OCI-LY7 (cell line): ENCODE measurements around the gene WDR82.

Experiments
- EZH2phosphoT487 ChIP-seq: fragments of 200-600 bp; sonication (generic); IDR thresholded peaks from 2 replicates; pipeline ENCODE4 v1.6.1; 2018; ENCODE audit warnings: low read depth, borderline replicate concordance, mild to moderate bottlenecking, mixed run types, antibody characterized with exemption, low read length, moderate library complexity, mixed read lengths
- TF ChIP-seq, protein P1 (sequence below): fragments of 200-600 bp; sonication (generic); conservative IDR thresholded peaks from 2 replicates; pipeline ENCODE4 v1.5.1; 2014; ENCODE audit warnings: mild to moderate bottlenecking, antibody characterized with exemption, low read length, moderate library complexity, mixed read lengths

DNA sequence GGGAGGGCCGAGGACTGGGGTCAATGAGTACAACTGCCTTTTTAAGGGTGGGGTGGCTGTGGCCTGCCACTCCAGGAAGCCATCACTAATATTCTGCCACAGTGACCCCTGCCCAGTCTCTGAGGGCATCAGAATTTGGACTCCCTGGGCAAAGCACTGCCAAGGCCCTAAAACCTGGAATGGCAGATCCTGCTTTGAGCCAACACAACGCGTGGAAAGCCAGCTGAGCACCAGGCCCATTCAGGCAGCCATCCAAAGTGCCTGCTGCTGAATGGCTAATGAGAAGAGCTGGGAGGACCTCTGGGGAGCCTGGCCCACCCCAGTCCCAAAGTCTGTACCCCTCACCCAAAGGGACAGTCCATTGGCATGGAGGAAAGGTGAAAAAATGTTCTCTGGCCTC lies 44.5 kb downstream of the WDR82 start:
- TF ChIP-seq, protein P1, sequence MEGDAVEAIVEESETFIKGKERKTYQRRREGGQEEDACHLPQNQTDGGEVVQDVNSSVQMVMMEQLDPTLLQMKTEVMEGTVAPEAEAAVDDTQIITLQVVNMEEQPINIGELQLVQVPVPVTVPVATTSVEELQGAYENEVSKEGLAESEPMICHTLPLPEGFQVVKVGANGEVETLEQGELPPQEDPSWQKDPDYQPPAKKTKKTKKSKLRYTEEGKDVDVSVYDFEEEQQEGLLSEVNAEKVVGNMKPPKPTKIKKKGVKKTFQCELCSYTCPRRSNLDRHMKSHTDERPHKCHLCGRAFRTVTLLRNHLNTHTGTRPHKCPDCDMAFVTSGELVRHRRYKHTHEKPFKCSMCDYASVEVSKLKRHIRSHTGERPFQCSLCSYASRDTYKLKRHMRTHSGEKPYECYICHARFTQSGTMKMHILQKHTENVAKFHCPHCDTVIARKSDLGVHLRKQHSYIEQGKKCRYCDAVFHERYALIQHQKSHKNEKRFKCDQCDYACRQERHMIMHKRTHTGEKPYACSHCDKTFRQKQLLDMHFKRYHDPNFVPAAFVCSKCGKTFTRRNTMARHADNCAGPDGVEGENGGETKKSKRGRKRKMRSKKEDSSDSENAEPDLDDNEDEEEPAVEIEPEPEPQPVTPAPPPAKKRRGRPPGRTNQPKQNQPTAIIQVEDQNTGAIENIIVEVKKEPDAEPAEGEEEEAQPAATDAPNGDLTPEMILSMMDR: no peak
- no peak for TF ChIP-seq EZH2phosphoT487
